Measurements from ENCODE around the gene CARD10.

The CARD10 gene

GRCh38 chr22:37501610-37502341, 17.4 kb downstream of the CARD10 start:
- no peak overlapping the region for H3K27ac ChIP-seq (ENCODE audit: low read depth, low read length)
- H3K27me3 ChIP-seq (ENCODE audit: control insufficient read depth, insufficient read depth, low read length): no peaks in the 10 kb centered on the region
- peaks cover 27% of the 10 kb centered on the region for H3K36me3 ChIP-seq (ENCODE audit: control insufficient read depth, insufficient read depth, low read length)
- no peak overlapping the region for H3K4me3 ChIP-seq (ENCODE audit: low read depth, low read length)
- H3K9ac ChIP-seq (ENCODE audit: low read length): no peak overlapping the region
- no peaks in the 10 kb centered on the region for H3K9me3 ChIP-seq (ENCODE audit: control insufficient read depth, insufficient read depth, low read depth, low read length)
- H3K4me1 ChIP-seq (ENCODE audit: control insufficient read depth, insufficient read depth, low read length): peaks cover 21% of the 10 kb centered on the region

GRCh38 chr22:37500745-37501609, 18.2 kb downstream of the CARD10 start:
- Histone ChIP-seq H3K36me3 (ENCODE audit: control insufficient read depth, insufficient read depth, low read length) (peaks cover 27% of the 10 kb centered on the region), H3K4me1 (ENCODE audit: control insufficient read depth, insufficient read depth, low read length) (peaks cover 21% of the 10 kb centered on the region), H3K4me3 (ENCODE audit: low read depth, low read length) (no peak overlapping the region), H3K9ac (ENCODE audit: low read length) (no peak overlapping the region), H3K9me3 (ENCODE audit: control insufficient read depth, insufficient read depth, low read depth, low read length) (no peaks in the 10 kb centered on the region), H3K27ac (ENCODE audit: low read depth, low read length) (no peak overlapping the region), H3K27me3 (ENCODE audit: control insufficient read depth, insufficient read depth, low read length) (no peaks in the 10 kb centered on the region)

DNA sequence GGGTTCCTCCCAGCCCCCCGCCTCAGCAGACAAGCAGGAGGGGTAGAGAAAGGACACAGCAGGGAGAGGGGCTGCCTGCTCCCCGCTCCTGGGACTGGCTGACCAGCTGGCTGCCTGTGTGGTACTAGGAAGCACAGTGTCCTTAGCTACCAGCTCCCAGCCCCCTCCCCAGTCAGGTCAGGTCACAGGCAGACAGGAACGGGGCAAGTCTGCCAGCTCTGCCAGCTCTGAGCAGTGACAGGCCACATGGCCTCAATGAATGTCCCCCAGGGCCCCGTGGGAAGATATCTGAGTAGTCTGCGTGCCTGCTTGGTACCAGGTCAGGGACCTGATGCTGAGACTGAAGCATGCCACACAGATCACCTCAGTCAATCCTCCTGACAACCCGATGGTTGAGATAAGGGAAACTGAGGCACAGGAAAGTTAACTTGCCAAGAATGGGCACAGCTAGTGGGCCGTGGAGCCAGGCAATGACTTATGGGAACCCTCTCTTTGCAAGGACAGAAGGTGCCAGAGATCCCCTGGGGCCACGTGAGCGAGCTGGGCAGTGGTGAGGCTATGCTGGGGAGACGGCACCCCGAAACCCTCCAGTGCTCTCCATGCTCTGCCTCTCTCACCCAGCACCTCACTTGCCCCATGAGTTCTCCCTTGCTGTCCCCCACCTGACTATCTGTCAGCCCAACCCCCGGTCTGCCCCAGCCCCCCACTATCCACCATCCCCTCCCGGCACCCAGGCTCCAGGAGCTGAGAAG, 19.2 kb downstream of the CARD10 start:
- Histone ChIP-seq H3K27ac (ENCODE audit: low read depth, low read length) (no peak overlapping the region), H3K9me3 (ENCODE audit: control insufficient read depth, insufficient read depth, low read depth, low read length) (no peaks in the 10 kb centered on the region), H3K36me3 (ENCODE audit: control insufficient read depth, insufficient read depth, low read length) (peaks cover 22% of the 10 kb centered on the region), H3K4me1 (ENCODE audit: control insufficient read depth, insufficient read depth, low read length) (peaks cover 21% of the 10 kb centered on the region), H3K27me3 (ENCODE audit: control insufficient read depth, insufficient read depth, low read length) (no peaks in the 10 kb centered on the region), H3K9ac (ENCODE audit: low read length) (no peak overlapping the region), H3K4me3 (ENCODE audit: low read depth, low read length) (no peak overlapping the region)

DNA sequence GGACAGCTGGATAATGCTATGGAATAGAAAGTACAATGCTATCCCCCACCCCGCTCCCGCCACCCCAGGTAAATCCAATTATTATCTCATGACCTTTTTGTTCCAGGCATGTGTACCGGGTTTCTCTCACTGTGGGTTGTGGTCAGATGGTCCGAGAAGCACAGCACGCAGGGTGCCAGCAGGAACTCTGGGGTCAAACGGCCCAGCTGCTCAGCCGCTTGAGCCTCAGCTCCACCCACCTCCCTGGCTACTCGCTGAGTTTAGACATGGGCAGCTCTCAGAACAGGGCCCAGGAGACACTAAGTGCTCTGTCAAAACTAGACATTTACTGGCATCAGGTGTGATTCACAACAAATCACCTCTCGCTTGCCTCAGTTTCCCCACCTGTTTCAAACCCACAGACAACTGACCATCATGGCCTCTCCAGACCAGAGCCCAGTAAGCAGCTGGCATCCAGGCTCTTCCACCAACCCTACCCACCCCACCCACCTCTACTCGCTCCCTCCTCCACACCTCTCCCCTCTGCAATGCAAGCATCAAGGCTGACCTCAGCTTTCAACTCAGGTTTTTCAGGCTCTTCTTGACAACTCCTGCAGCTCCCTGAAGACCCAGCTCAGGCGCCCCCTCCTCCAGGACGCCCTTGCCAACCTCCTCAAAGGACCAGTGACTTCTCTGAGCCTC, 20.0 kb downstream of the CARD10 start:
- Histone ChIP-seq H3K4me3 (ENCODE audit: low read depth, low read length) (no peak overlapping the region), H3K27ac (ENCODE audit: low read depth, low read length) (no peak overlapping the region), H3K36me3 (ENCODE audit: control insufficient read depth, insufficient read depth, low read length) (peaks cover 15% of the 10 kb centered on the region), H3K9me3 (ENCODE audit: control insufficient read depth, insufficient read depth, low read depth, low read length) (no peaks in the 10 kb centered on the region), H3K9ac (ENCODE audit: low read length) (no peak overlapping the region), H3K4me1 (ENCODE audit: control insufficient read depth, insufficient read depth, low read length) (peaks cover 21% of the 10 kb centered on the region), H3K27me3 (ENCODE audit: control insufficient read depth, insufficient read depth, low read length) (no peaks in the 10 kb centered on the region)

GRCh38 chr22:37498289-37498909, 20.8 kb downstream of the CARD10 start:
- peaks cover 21% of the 10 kb centered on the region for H3K4me1 ChIP-seq (ENCODE audit: control insufficient read depth, insufficient read depth, low read length)
- no peaks in the 10 kb centered on the region for H3K9me3 ChIP-seq (ENCODE audit: control insufficient read depth, insufficient read depth, low read depth, low read length)
- no peak overlapping the region for H3K27ac ChIP-seq (ENCODE audit: low read depth, low read length)
- H3K4me3 ChIP-seq (ENCODE audit: low read depth, low read length): no peak overlapping the region
- H3K36me3 ChIP-seq (ENCODE audit: control insufficient read depth, insufficient read depth, low read length): peaks cover 11% of the 10 kb centered on the region; the same call in 1 of the 2 replicates
- H3K9ac ChIP-seq (ENCODE audit: low read length): no peak overlapping the region
- H3K27me3 ChIP-seq (ENCODE audit: control insufficient read depth, insufficient read depth, low read length): no peaks in the 10 kb centered on the region

GRCh38 chr22:37497062-37497599, 22.1 kb downstream of the CARD10 start:
- H3K9ac ChIP-seq (ENCODE audit: low read length): no peak overlapping the region
- no peaks in the 10 kb centered on the region for H3K9me3 ChIP-seq (ENCODE audit: control insufficient read depth, insufficient read depth, low read depth, low read length)
- H3K36me3 ChIP-seq (ENCODE audit: control insufficient read depth, insufficient read depth, low read length): peaks cover 3% of the 10 kb centered on the region; the same call in 1 of the 2 replicates
- peaks cover 15% of the 10 kb centered on the region for H3K4me1 ChIP-seq (ENCODE audit: control insufficient read depth, insufficient read depth, low read length)
- H3K4me3 ChIP-seq (ENCODE audit: low read depth, low read length): no peak overlapping the region
- H3K27me3 ChIP-seq (ENCODE audit: control insufficient read depth, insufficient read depth, low read length): no peaks in the 10 kb centered on the region
- H3K27ac ChIP-seq (ENCODE audit: low read depth, low read length): no peak overlapping the region

- no peaks in the 10 kb centered on the region for H3K9me3 ChIP-seq (ENCODE audit: control insufficient read depth, insufficient read depth, low read depth, low read length)
- H3K4me3 ChIP-seq (ENCODE audit: low read depth, low read length): no peak overlapping the region
- H3K27ac ChIP-seq (ENCODE audit: low read depth, low read length): no peak overlapping the region
- H3K4me1 ChIP-seq (ENCODE audit: control insufficient read depth, insufficient read depth, low read length): peaks cover 10% of the 10 kb centered on the region
- peaks cover 3% of the 10 kb centered on the region; the same call in 1 of the 2 replicates for H3K36me3 ChIP-seq (ENCODE audit: control insufficient read depth, insufficient read depth, low read length)
- H3K9ac ChIP-seq (ENCODE audit: low read length): no peak overlapping the region
- no peaks in the 10 kb centered on the region for H3K27me3 ChIP-seq (ENCODE audit: control insufficient read depth, insufficient read depth, low read length)
These were observed 22.6 kb downstream of the CARD10 start for GRCh38 chr22:37496651-37497050.

DNA sequence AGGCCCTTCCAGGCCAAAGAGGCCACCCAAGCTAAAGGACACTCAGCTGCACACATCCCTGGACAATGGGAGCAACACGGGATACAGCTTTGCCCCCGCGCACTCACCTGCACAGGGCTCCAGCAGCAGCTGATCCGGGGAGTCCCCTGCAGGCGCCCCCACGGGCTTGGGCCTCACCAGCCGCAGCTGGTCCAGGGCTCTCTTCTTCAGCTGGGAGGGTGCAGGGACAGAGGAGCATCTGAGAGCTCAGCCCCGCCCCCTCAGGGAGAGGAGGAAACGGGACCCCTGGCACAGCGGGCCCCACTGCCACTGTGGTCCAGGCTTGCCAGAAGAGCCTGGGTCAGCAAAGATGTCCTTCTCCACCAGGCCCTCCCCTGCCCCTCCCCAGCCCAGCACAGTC, 25.2 kb downstream of the CARD10 start:
- H3K4me1 ChIP-seq (ENCODE audit: control insufficient read depth, insufficient read depth, low read length): no peaks in the 10 kb centered on the region
- no peak overlapping the region for H3K27ac ChIP-seq (ENCODE audit: low read depth, low read length)
- no peak overlapping the region for H3K9ac ChIP-seq (ENCODE audit: low read length)
- no peaks in the 10 kb centered on the region for H3K27me3 ChIP-seq (ENCODE audit: control insufficient read depth, insufficient read depth, low read length)
- H3K9me3 ChIP-seq (ENCODE audit: control insufficient read depth, insufficient read depth, low read depth, low read length): no peaks in the 10 kb centered on the region
- peaks cover 6% of the 10 kb centered on the region; the same call in 1 of the 2 replicates for H3K36me3 ChIP-seq (ENCODE audit: control insufficient read depth, insufficient read depth, low read length)
- H3K4me3 ChIP-seq (ENCODE audit: low read depth, low read length): no peak overlapping the region

DNA sequence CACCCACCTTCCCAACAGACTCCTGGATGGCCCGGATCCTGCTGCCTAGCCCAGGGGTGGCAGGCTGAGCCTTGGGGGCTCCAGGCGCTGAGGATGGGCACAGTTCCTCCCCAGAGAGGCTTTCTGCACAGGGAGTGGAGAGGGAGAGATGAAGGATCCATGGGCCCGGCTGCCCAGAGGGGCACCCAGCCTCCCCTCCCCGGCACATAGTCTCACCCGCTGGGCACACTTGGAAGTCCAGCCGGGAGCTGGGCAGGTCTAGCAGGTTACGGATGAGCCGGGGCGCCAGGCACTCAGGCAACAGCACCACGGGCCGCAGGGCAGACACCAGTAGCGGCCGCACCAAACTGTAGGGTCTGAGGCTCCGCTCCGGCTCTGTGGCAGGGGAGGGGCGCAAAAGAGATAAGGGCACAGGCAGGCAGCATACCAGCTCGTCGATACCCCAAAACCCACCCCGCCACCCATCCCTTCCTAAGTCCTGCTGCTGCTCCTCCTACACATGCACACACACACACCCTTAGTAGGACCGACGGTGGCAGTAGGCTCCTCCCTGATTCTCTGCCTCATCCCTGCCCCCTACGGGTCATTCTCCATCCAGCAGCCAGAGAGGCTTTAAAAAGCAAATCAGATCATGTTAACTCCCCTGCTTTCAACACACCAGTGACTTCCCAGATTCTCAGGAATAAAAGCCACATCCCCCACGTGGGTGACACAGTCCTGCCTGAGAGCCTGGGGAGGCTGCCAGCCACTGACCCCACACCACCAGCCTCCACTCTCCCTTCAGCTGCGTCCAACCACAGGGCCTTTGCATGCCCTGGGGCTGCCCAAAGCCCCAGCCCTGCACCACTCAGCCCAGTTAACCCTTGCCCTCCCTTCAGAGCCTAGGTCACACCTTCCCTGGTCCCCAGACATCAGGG, 26.5 kb downstream of the CARD10 start:
- Histone ChIP-seq H3K36me3 (ENCODE audit: control insufficient read depth, insufficient read depth, low read length) (peaks cover 6% of the 10 kb centered on the region; the same call in 1 of the 2 replicates), H3K4me1 (ENCODE audit: control insufficient read depth, insufficient read depth, low read length) (peaks cover 6% of the 10 kb centered on the region), H3K9me3 (ENCODE audit: control insufficient read depth, insufficient read depth, low read depth, low read length) (no peaks in the 10 kb centered on the region), H3K27ac (ENCODE audit: low read depth, low read length) (no peak overlapping the region), H3K4me3 (ENCODE audit: low read depth, low read length) (no peak overlapping the region), H3K27me3 (ENCODE audit: control insufficient read depth, insufficient read depth, low read length) (no peaks in the 10 kb centered on the region), H3K9ac (ENCODE audit: low read length) (no peak overlapping the region)

Data from HUES6 (cell line).